ENCODE data around the gene LRMDA.

Gene LRMDA

DNA sequence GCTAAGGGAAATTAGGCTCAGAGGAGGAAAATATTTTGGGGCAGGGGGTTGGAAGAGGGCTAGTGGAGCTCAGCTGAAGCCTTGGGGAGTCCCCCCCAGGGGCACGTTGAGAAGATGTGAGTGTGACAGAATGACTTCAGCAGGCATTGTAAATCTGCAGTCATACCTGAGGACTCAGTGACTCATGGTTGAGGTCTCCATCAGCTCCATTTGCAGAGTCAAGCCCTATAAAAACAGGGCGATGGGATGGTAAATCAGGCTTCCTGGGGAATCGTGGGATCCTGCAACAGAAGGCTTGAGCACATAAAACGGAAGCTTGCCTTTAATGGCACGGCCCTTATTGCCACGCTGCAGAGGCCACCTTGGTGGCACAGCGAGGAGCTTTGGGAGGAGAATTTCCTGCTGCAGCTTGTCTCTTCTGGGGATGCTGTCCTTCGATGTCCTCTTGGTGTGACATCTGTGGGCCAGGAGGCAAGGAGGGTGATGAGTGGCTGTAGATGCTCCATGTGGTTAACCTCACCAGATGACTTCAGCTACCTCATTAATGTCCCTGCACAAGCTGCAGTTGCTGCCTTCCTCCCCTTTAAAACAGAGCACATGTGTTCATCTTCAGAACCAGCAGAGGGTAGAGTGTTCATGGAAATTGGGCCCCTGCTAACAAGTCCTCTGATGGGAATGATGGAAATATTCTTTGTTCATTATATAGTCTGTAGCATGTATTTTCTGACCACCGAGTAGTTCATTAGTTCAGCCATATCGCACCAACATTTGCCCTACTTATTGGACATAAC lies 285.9 kb downstream of the LRMDA start:
- DNase-seq (ENCODE audit: low read depth) = no peak
- no peak for TF ChIP-seq CTCF (IDR thresholded peaks at IDR 0.05; ENCODE audit: control insufficient read depth, extremely low read depth, insufficient read depth)
- H3K4me3 ChIP-seq (ENCODE audit: low read depth, low read length) = no peak overlapping the region

DNA sequence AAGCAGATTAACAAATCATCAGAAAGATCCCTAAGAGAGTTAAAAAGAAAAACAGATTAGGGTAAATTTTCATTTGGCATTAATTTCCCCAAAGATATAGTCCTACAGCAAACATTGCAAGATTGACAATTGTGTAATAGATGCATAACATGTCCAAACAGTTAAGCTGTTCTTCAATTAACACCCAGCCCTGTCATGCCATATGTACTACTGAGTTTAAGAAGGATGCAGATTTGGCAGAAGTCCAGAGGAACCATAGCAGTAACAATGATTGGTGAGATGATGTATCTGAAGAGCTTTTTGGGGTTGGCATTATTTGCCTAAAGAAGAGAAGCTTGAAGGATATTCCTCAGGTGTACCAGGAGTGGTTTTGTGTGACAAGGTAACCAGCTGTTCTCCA lies 287.6 kb downstream of the LRMDA start:
- no peak overlapping the region for H3K4me3 ChIP-seq (ENCODE audit: low read depth, low read length)
- no peak for DNase-seq (ENCODE audit: low read depth)
- TF ChIP-seq CTCF (IDR thresholded peaks at IDR 0.05; ENCODE audit: control insufficient read depth, extremely low read depth, insufficient read depth) = no peak

DNA sequence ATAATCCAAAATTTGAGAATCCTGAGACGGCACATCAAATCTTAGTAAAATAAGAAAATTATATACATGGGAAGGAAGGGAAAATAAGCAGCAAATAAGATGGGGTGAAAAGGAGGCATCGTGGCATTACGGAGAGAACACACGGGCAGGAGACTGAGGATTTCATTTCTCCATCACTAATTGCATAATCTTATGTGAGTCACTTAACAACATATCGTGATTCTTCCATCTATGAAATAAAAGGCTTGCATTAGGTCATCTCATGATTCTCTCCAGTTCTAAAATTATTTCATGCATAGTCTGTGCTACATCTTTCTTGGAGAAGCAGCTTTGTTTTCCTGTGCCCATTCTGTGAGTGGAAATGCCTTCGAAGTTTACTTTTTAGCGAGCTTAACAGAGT lies 288.7 kb downstream of the LRMDA start:
- no peak overlapping the region for H3K4me3 ChIP-seq (ENCODE audit: low read depth, low read length)
- TF ChIP-seq CTCF (IDR thresholded peaks at IDR 0.05; ENCODE audit: control insufficient read depth, extremely low read depth, insufficient read depth) = no peak
- no peak for DNase-seq (ENCODE audit: low read depth)

- TF ChIP-seq CTCF (IDR thresholded peaks at IDR 0.05; ENCODE audit: control insufficient read depth, extremely low read depth, insufficient read depth) = no peak
- no peak overlapping the region for H3K4me3 ChIP-seq (ENCODE audit: low read depth, low read length)
- DNase-seq (ENCODE audit: low read depth) = no peak
Measured at GRCh38 chr10:75722020-75722419, 290.6 kb downstream of the LRMDA start.

GRCh38 chr10:75722609-75723008 lies 291.2 kb downstream of the LRMDA start:
- no peak for DNase-seq (ENCODE audit: low read depth)
- no peak overlapping the region for H3K4me3 ChIP-seq (ENCODE audit: low read depth, low read length)
- TF ChIP-seq CTCF (IDR thresholded peaks at IDR 0.05; ENCODE audit: control insufficient read depth, extremely low read depth, insufficient read depth) = no peak

- H3K4me3 ChIP-seq (ENCODE audit: low read depth, low read length) = no peak overlapping the region
- no peak for DNase-seq (ENCODE audit: low read depth)
- TF ChIP-seq CTCF (IDR thresholded peaks at IDR 0.05; ENCODE audit: control insufficient read depth, extremely low read depth, insufficient read depth) = no peak
Measured at GRCh38 chr10:75723319-75723980, 292.0 kb downstream of the LRMDA start.

Data from LNCaP clone FGC (cell line).